HEK293T (cell line): ENCODE data around the gene TRMT11.

Experiments
- CTCF ChIA-PET: fragments of 350-600 bp; formaldehyde crosslinking; extraction: SDS; loops from one replicate; lab custom pipeline; 2021; ENCODE audit warnings: antibody characterized with exemption, inconsistent platforms; lab: Yijun Ruan, JAX
- POLR2A ChIA-PET: fragments of 350-600 bp; formaldehyde crosslinking; extraction: SDS; loops from one replicate; lab custom pipeline; 2020; ENCODE audit warnings: antibody characterized with exemption, inconsistent platforms; lab: Yijun Ruan, JAX
- DNase-seq: peaks from one replicate; pipeline ENCODE4 v3.0.0; 2012; ENCODE audit warnings: mixed read lengths; ENCODE audit errors: extremely low spot score
- ARNT ChIP-seq: fragments of 450-650 bp; IDR thresholded peaks from 2 replicates; pipeline ENCODE4 v1.6.1; 2017; ENCODE audit warnings: mild to moderate bottlenecking
- CTBP1 ChIP-seq: fragments of 450-650 bp; IDR thresholded peaks from 2 replicates; pipeline ENCODE4 v1.6.1; 2016; ENCODE audit warnings: borderline replicate concordance
- FOXA1 ChIP-seq: fragments of 450-650 bp; IDR thresholded peaks from 2 replicates; pipeline ENCODE4 v1.6.1; 2016; ENCODE audit warnings: mild to moderate bottlenecking
- FOXK2 ChIP-seq: fragments of 450-650 bp; IDR thresholded peaks from 2 replicates; pipeline ENCODE4 v1.6.1; 2016; ENCODE audit warnings: mild to moderate bottlenecking
- FOXM1 ChIP-seq: fragments of 450-650 bp; IDR thresholded peaks from 2 replicates; pipeline ENCODE4 v1.6.1; 2017; ENCODE audit warnings: mild to moderate bottlenecking, borderline replicate concordance
- HDGF ChIP-seq: fragments of 450-650 bp; IDR thresholded peaks from 2 replicates; pipeline ENCODE4 v1.6.1; 2017; ENCODE audit warnings: antibody characterized with exemption, borderline replicate concordance
- LEF1 ChIP-seq: fragments of 450-650 bp; IDR thresholded peaks from 2 replicates; pipeline ENCODE4 v1.6.1; 2017; ENCODE audit warnings: mild to moderate bottlenecking, borderline replicate concordance
- NFRKB ChIP-seq: fragments of 450-650 bp; IDR thresholded peaks from 2 replicates; pipeline ENCODE4 v1.6.1; 2016; ENCODE audit warnings: mild to moderate bottlenecking, moderate library complexity
- SP1 ChIP-seq: fragments of 450-650 bp; IDR thresholded peaks from 2 replicates; pipeline ENCODE4 v1.6.1; 2017
- SUZ12 ChIP-seq: fragments of 450-650 bp; IDR thresholded peaks from 2 replicates; pipeline ENCODE4 v1.6.1; 2016; ENCODE audit warnings: mild to moderate bottlenecking

The TRMT11 gene

DNA sequence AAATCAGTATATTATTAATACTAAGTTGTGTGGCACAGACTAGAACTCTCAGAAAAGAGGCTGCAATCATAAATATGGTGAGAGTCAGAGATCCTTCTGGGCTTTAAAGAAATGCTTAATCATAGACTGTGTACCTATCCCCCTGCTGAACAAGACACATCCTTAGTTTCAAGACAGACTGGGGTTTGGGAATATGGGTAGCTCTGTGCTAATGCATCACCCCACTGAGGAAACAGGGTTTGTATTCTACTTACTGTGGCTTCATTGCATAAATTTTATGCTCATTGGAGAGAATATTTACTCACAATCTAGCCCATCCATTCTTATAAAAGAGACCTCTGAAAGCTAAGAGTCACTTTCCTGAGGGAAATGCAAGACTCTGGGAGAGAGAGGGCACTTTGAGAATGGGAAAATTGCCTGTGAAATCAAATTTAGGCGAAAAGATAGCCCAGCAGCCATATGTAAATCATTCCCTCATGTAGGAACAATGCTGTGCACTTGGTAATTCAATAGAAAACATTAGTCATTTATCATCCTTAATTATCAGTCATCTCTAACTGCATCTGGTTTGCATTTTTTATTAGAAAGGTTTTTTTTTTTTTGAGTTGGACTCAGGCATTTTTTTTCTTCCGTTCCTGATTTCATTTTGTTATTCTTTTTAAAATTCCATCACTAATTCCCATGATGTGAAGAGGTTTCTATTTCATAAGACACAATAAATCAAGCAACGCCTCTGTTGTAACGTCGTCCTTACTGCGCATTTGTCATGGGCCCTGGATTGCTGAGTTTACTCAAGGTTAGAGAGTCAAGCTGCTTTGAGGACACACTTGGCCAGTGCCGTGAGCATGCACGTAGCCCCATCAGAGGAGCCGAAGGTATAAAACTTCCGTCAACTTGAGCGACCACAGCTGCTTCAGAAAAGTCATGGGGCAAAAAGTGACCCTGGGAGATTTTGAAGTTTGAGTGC, 91.8 kb downstream of the TRMT11 start:
- POLR2A ChIA-PET: interaction anchor here (0.7 kb wide), 1 partner anchor 99 kb away, joined by 3 read pairs; no protein-coding TSS in a partner anchor
- DNase-seq: no peak
- CTCF ChIA-PET: no interaction called here
- TF ChIP-seq FOXA1: no peak
- no peak for TF ChIP-seq ARNT
- TF ChIP-seq HDGF: no peak
- no peak for TF ChIP-seq FOXM1
- no peak for TF ChIP-seq LEF1

DNA sequence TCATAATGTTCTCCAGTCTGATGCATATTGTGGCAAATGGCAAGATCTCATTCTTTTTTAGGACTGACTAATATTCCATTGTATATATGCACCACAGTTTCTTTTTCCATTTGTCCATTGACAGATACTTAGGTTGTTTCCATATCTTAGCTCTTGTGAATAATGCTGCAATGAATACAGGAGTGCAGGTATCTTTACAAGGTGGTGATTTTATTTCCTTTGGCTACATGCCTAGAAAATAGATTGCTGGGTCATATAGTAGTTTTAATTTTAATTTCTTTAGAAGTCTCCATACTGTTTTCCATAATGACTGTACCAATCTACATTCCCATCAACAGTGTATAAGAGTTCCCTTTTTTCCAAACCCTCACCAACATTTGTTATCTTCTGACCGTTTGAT, 97.5 kb downstream of the TRMT11 start:
- no peak for DNase-seq
- CTCF ChIA-PET: no interaction called here
- POLR2A ChIA-PET: no interaction called here

DNA sequence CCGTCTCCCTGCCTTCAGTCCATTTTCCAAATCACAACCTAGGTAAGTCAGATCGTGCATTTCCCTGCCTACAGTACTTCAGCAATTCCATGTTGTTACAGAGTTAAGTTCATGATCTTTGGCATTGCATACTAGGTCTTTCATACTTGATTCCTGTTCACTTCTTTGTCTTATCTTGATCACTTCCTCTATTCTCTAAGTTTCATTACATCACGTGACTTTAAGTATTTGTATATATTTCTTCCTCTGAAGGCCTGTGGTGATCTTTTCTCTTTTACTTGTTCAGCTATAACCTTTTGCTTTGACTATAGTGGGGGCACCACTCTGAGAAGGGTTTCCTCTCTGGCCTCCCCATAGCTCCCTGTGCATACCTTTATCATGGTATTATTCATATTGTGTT, 100.2 kb downstream of the TRMT11 start:
- POLR2A ChIA-PET: no interaction called here
- TF ChIP-seq FOXA1: no peak
- no peak for TF ChIP-seq SP1
- no peak for TF ChIP-seq ARNT
- TF ChIP-seq LEF1: no peak

More for the DNA sequence above, 97.5 kb downstream of the TRMT11 start:
- no peak for TF ChIP-seq ARNT
- TF ChIP-seq HDGF: no peak
- TF ChIP-seq NFRKB: no peak
- TF ChIP-seq FOXK2: no peak
- TF ChIP-seq CTBP1: no peak
- TF ChIP-seq SUZ12: no peak
- no peak for TF ChIP-seq FOXA1
- TF ChIP-seq SP1: no peak

More for the DNA sequence above, 100.2 kb downstream of the TRMT11 start:
- DNase-seq: no peak
- CTCF ChIA-PET: no interaction called here
